Measurements from ENCODE around the gene IGHMBP2.

The IGHMBP2 gene

GRCh38 chr11:68958211-68958610, 54.5 kb downstream of the IGHMBP2 start:
- Histone ChIP-seq H3K4me1 (ENCODE audit: control insufficient read depth, insufficient read depth, low read length) (no peaks in the 10 kb centered on the region), H3K27ac (ENCODE audit: extremely low read depth, low read depth, low read length) (no peak overlapping the region), H3K9me3 (ENCODE audit: control insufficient read depth, insufficient read depth, low read depth, low read length) (no peaks in the 10 kb centered on the region), H3K4me3 (ENCODE audit: low read depth, low read length) (no peak overlapping the region), H3K36me3 (ENCODE audit: control insufficient read depth in 2 of 2, insufficient read depth in 1 of 2, low read length in 2 of 2) (no peaks in the 10 kb centered on the region)
- ChIA-PET POLR2A (no interaction called here), CTCF (interaction anchor here (0.7 kb wide), 1 partner anchor 24 kb away, joined by 3 read pairs; no protein-coding TSS in a partner anchor)
- TF ChIP-seq KLF1 (tag by site-specific recombination; IDR thresholded peaks at IDR 0.05) (no peak), ZNF274 (IDR thresholded peaks at IDR 0.05; ENCODE audit: low read length) (no peak), ZNF274 (tag by site-specific recombination; IDR thresholded peaks at IDR 0.05; ENCODE audit: borderline replicate concordance) (no peak), MEIS1 (CRISPR knock-in tag; IDR thresholded peaks at IDR 0.05; ENCODE audit: borderline replicate concordance) (no peak), KLF7 (tag by site-specific recombination; IDR thresholded peaks at IDR 0.05; ENCODE audit: borderline replicate concordance) (no peak), ZBTB26 (tag by site-specific recombination; optimal IDR thresholded peaks at IDR 0.05) (no peak), ZBTB20 (tag by site-specific recombination; IDR thresholded peaks at IDR 0.05) (no peak), ZNF292 (tag by site-specific recombination; IDR thresholded peaks at IDR 0.05; ENCODE audit: borderline replicate concordance, low read depth) (no peak), ZNF112 (tag by site-specific recombination; IDR thresholded peaks at IDR 0.05) (no peak), YY2 (tag by site-specific recombination; IDR thresholded peaks at IDR 0.05) (no peak), ZNF560 (tag by site-specific recombination; IDR thresholded peaks at IDR 0.05; ENCODE audit: borderline replicate concordance) (no peak), ZNF530 (tag by site-specific recombination; IDR thresholded peaks at IDR 0.05; ENCODE audit: low read depth) (no peak), ZNF529 (tag by site-specific recombination; IDR thresholded peaks at IDR 0.05; ENCODE audit: insufficient replicate concordance) (no peak), GLI4 (tag by site-specific recombination; IDR thresholded peaks at IDR 0.05) (no peak)

DNA sequence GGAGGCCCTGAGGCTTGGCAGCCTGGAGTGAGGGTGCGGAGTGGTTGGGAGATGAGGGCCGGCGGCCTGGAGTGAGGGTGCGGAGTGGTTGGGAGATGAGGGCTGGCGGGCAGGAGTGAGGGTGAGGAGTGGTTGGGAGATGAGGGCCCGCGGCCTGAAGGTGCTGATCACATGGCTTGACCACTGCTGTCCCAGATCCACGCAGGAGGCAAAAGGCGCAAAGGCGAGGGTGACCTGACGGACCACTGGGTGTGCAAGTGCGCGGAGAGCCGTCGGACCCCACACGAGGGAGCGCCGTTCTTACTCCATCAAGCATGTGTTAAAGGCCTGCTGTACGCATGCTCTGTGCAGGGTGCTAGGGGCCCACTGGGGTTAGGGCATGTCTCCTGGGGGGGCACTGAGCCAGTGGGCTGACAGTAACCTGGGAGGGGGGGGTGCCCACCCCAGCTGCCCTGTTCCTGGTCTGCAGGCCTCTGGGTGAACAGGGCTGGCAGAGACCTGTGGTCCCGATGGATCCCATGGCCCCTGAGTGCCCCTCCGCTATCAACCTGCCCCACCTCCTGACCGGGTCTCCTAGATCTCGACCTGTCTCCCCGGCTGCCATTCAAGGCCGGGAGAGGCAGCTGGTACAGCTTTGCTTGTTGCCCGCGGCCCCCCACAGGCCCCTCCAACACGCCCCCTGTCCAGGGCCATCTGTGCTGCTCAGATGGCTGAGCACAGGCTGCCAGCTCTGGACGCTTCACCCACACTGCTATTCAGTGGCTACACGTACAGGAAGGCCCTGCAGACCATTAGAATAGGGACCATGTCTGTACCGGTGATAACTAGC, 56.0 kb downstream of the IGHMBP2 start:
- CTCF ChIA-PET, result interaction anchor here (0.9 kb wide), 1 partner anchor 12 kb away, joined by 3 read pairs; no protein-coding TSS in a partner anchor

More for the DNA sequence above, 56.0 kb downstream of the IGHMBP2 start:
- POLR2A ChIA-PET, result no interaction called here
- TF ChIP-seq ZNF146 (tag by site-specific recombination; IDR thresholded peaks at IDR 0.05) (no peak), ZNF23 (tag by site-specific recombination; IDR thresholded peaks at IDR 0.05; ENCODE audit: borderline replicate concordance) (no peak), ZBTB44 (tag by site-specific recombination; IDR thresholded peaks at IDR 0.05) (no peak), SALL2 (tag by site-specific recombination; IDR thresholded peaks at IDR 0.05; ENCODE audit: borderline replicate concordance) (no peak), ZNF585B (tag by site-specific recombination; IDR thresholded peaks at IDR 0.05) (no peak), KLF10 (tag by site-specific recombination; IDR thresholded peaks at IDR 0.05) (no peak), ZNF121 (tag by site-specific recombination; IDR thresholded peaks at IDR 0.05) (no peak), ZEB2 (tag by site-specific recombination; IDR thresholded peaks at IDR 0.05) (no peak), ZNF335 (tag by site-specific recombination; conservative IDR thresholded peaks at IDR 0.05) (no peak), ZNF366 (tag by site-specific recombination; conservative IDR thresholded peaks at IDR 0.05) (no peak)
- TF ChIP-seq, protein P1, sequence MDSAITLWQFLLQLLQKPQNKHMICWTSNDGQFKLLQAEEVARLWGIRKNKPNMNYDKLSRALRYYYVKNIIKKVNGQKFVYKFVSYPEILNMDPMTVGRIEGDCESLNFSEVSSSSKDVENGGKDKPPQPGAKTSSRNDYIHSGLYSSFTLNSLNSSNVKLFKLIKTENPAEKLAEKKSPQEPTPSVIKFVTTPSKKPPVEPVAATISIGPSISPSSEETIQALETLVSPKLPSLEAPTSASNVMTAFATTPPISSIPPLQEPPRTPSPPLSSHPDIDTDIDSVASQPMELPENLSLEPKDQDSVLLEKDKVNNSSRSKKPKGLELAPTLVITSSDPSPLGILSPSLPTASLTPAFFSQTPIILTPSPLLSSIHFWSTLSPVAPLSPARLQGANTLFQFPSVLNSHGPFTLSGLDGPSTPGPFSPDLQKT (IDR thresholded peaks at IDR 0.05; ENCODE audit: borderline replicate concordance, low read depth, low read length), result no peak
- Histone ChIP-seq H3K9me3 (ENCODE audit: control insufficient read depth, insufficient read depth, low read depth, low read length) (no peaks in the 10 kb centered on the region), H3K36me3 (ENCODE audit: control insufficient read depth in 2 of 2, insufficient read depth in 1 of 2, low read length in 2 of 2) (no peaks in the 10 kb centered on the region), H3K4me1 (ENCODE audit: control insufficient read depth, insufficient read depth, low read length) (no peaks in the 10 kb centered on the region), H3K4me3 (ENCODE audit: low read depth, low read length) (no peak overlapping the region), H3K27ac (ENCODE audit: extremely low read depth, low read depth, low read length) (no peak overlapping the region)
